CD4-positive, alpha-beta T cell (primary cell): ENCODE measurements around the gene TMEM272. TPM values are rescaled to one million over a fixed set of nuclear protein-coding genes. Genes with fewer than 3 reads are reported as not detected.

ENCODE experiments used
- ATAC-seq: fragments of 200-7000 bp; cut with Tn5 transposase; one replicate; pipeline ENCODE4 v1.10.0; 2022; ENCODE audit warnings: mild to moderate bottlenecking; ENCODE audit not compliant: poor library complexity
- CTCF ChIA-PET: fragments of 350-600 bp; sonication (Branson Sonifier 250); formaldehyde crosslinking; loops from one replicate; lab custom pipeline; 2021; ENCODE audit warnings: antibody characterized with exemption, inconsistent platforms; lab: Charles Lee
- POLR2A ChIA-PET: fragments of 350-600 bp; sonication (Branson Sonifier 250); formaldehyde crosslinking; loops from one replicate; lab custom pipeline; 2021; ENCODE audit warnings: antibody characterized with exemption, inconsistent platforms; lab: Charles Lee
- DNase-seq, 14 experiments: peaks; one replicate each; pipeline ENCODE4 v3.0.0-alpha.2; 2013 to 2020; ENCODE audit warnings: mixed read lengths in 2 of 14
- H3K27ac ChIP-seq, 2 donors: one replicate each; pipeline versions ENCODE4 v1.5.1 to v1.7.0; 2013; ENCODE audit warnings: low read length in 2 of 2, low read depth in 1 of 2, mild to moderate bottlenecking in 1 of 2
- H3K27me3 ChIP-seq, 2 experiments: 1 replicate in 1 of 2; 2 replicates in 1 of 2; pipeline versions ENCODE4 v1.6.1 to v1.7.0; 2013; ENCODE audit warnings: low read length in 2 of 2, control low read depth in 1 of 2, mild to moderate bottlenecking in 1 of 2, moderate library complexity in 1 of 2; ENCODE audit not compliant: insufficient read depth in 2 of 2, control insufficient read depth in 1 of 2
- H3K36me3 ChIP-seq: one replicate; pipeline ENCODE4 v1.6.1; 2013; ENCODE audit warnings: low read length, control low read depth; ENCODE audit not compliant: insufficient read depth
- H3K4me1 ChIP-seq: one replicate; pipeline ENCODE4 v1.6.1; 2013; ENCODE audit warnings: low read length, control low read depth; ENCODE audit not compliant: insufficient read depth
- H3K4me3 ChIP-seq: one replicate; pipeline ENCODE4 v1.5.1; 2013; ENCODE audit warnings: mild to moderate bottlenecking, low read length, moderate library complexity
- H3K9me3 ChIP-seq, 2 experiments: 1 replicate in 1 of 2; 2 replicates in 1 of 2; pipeline versions ENCODE4 v1.6.1 to v1.7.0; 2013; ENCODE audit warnings: low read length in 2 of 2, mild to moderate bottlenecking in 2 of 2, control low read depth in 1 of 2, moderate library complexity in 1 of 2; ENCODE audit not compliant: control insufficient read depth in 1 of 2, insufficient read depth in 1 of 2
- H3K27ac Mint-ChIP-seq: one replicate; pipeline ENCODE4 v1.8.0; 2020; ENCODE audit warnings: mixed read lengths
- H3K27me3 Mint-ChIP-seq: one replicate; pipeline ENCODE4 v1.8.0; 2021; ENCODE audit warnings: mixed read lengths
- H3K36me3 Mint-ChIP-seq: one replicate; pipeline ENCODE4 v1.8.0; 2021; ENCODE audit warnings: low read depth, mixed read lengths
- H3K4me1 Mint-ChIP-seq: one replicate; pipeline ENCODE4 v1.8.0; 2021; ENCODE audit warnings: low read depth, mixed read lengths
- H3K4me3 Mint-ChIP-seq: one replicate; pipeline ENCODE4 v1.8.0; 2020; ENCODE audit warnings: mild to moderate bottlenecking, mixed read lengths
- H3K9me3 Mint-ChIP-seq: one replicate; pipeline ENCODE4 v1.8.0; 2020; ENCODE audit warnings: mixed read lengths
- CTCF ChIP-seq: fragments of 200-600 bp; IDR thresholded peaks from one replicate; pipeline ENCODE4 v1.8.0; 2022; ENCODE audit warnings: antibody characterized with exemption, mild to moderate bottlenecking
- intact Hi-C, 2 experiments: fragments of 100-400 bp; cut with DNase I in 1 of 2; cut with micrococcal nuclease in 1 of 2; formaldehyde crosslinking; loops; one replicate each; pipeline versions ENCODE4 v1.15.1 to v1.9.0; 2023 to 2025; cut with DNase I, micrococcal nuclease
- total RNA-seq, 174 experiments: library from RNA in 2 of 174; stranded (reverse) in 2 of 174; gene quantifications; one replicate each; pipeline ENCODE4 v1.2.3 and lab custom pipeline; 2021 to 2026

TMEM272 gene
- total RNA-seq, 2 experiments from 2014 or later = 2.7 to 2.8 TPM

- Mint-ChIP-seq H3K9me3 (peaks cover 2% of the 10 kb centered on the region), H3K4me3 (no peak overlapping the region), H3K27me3 (no peaks in the 10 kb centered on the region), H3K36me3 (no peaks in the 10 kb centered on the region), H3K4me1 (no peaks in the 10 kb centered on the region), H3K27ac (no peak overlapping the region)
- Histone ChIP-seq H3K36me3 (no peaks in the 10 kb centered on the region), H3K27me3 (no peaks in the 10 kb centered on the region), H3K9me3 (peaks cover 6 to 9% of the 10 kb centered on the region in 2 experiments), H3K4me3 (no peak overlapping the region), H3K4me1 (no peaks in the 10 kb centered on the region), H3K27ac (no peak overlapping the region)
- intact Hi-C loops = no loop called here
- ATAC-seq (no peak), DNase-seq (no peak)
- ChIA-PET POLR2A (no interaction called here), CTCF (no interaction called here)
- TF ChIP-seq CTCF = no peak
These were observed 42.5 kb upstream of the TMEM272 start for GRCh38 chr13:51887468-51887867.

- no peak for DNase-seq
- intact Hi-C loops = no loop called here
- peaks cover 5% of the 10 kb centered on the region for H3K9me3 Mint-ChIP-seq
- CTCF ChIA-PET = interaction anchor here (1.5 kb wide), 1 partner anchor 10 kb away, joined by 3 read pairs; no protein-coding TSS in a partner anchor
- Histone ChIP-seq H3K27ac (no peak overlapping the region), H3K27me3 (no peaks in the 10 kb centered on the region), H3K36me3 (no peaks in the 10 kb centered on the region), H3K4me3 (no peak overlapping the region), H3K4me1 (no peaks in the 10 kb centered on the region), H3K9me3 (peaks cover 6 to 13% of the 10 kb centered on the region in 2 experiments)
- no peak for ATAC-seq
- H3K4me3 Mint-ChIP-seq = no peak overlapping the region
- H3K36me3 Mint-ChIP-seq = no peaks in the 10 kb centered on the region
- no peak overlapping the region for H3K27ac Mint-ChIP-seq
- no peaks in the 10 kb centered on the region for H3K4me1 Mint-ChIP-seq
- no peak for TF ChIP-seq CTCF
- POLR2A ChIA-PET = no interaction called here
- no peaks in the 10 kb centered on the region for H3K27me3 Mint-ChIP-seq
These were observed 40.7 kb upstream of the TMEM272 start for GRCh38 chr13:51885651-51886050.

GRCh38 chr13:51883226-51883600 lies 38.2 kb upstream of the TMEM272 start:
- H3K9me3 Mint-ChIP-seq = peaks cover 5% of the 10 kb centered on the region
- ATAC-seq = no peak
- no peak for TF ChIP-seq CTCF
- no peak for DNase-seq
- H3K4me3 Mint-ChIP-seq = no peak overlapping the region
- H3K4me3 ChIP-seq = no peak overlapping the region
- no peak overlapping the region for H3K27ac Mint-ChIP-seq
- H3K4me1 ChIP-seq = no peaks in the 10 kb centered on the region
- H3K27ac ChIP-seq = no peak overlapping the region
- ChIA-PET POLR2A (no interaction called here), CTCF (no interaction called here)
- H3K36me3 Mint-ChIP-seq = no peaks in the 10 kb centered on the region
- no peaks in the 10 kb centered on the region for H3K27me3 Mint-ChIP-seq
- H3K27me3 ChIP-seq = no peaks in the 10 kb centered on the region
- H3K36me3 ChIP-seq = no peaks in the 10 kb centered on the region
- intact Hi-C loops = no loop called here
- H3K4me1 Mint-ChIP-seq = no peaks in the 10 kb centered on the region
- H3K9me3 ChIP-seq = peaks cover 6 to 13% of the 10 kb centered on the region in 2 experiments
